ENCODE measurements around the gene RAX.

The RAX gene

GRCh38 chr18:59275406-59275949, 2.2 kb upstream of the RAX start:
- TF ChIP-seq FOXK2 (IDR thresholded peaks at IDR 0.05) (no peak), SP1 (IDR thresholded peaks at IDR 0.05) (no peak), ZNF384 (IDR thresholded peaks at IDR 0.05) (no peak), CTBP1 (IDR thresholded peaks at IDR 0.05; ENCODE audit: borderline replicate concordance) (no peak), NFRKB (IDR thresholded peaks at IDR 0.05) (no peak), TARDBP (IDR thresholded peaks at IDR 0.05) (no peak), FOXA1 (IDR thresholded peaks at IDR 0.05) (no peak), ELF4 (IDR thresholded peaks at IDR 0.05) (no peak), FOXM1 (IDR thresholded peaks at IDR 0.05; ENCODE audit: borderline replicate concordance) (no peak), SUZ12 (IDR thresholded peaks at IDR 0.05) (no peak), HDGF (IDR thresholded peaks at IDR 0.05; ENCODE audit: borderline replicate concordance) (no peak)
- POLR2A ChIA-PET: no interaction called here
- no peak for DNase-seq (ENCODE audit: extremely low spot score)
- CTCF ChIA-PET: no interaction called here

DNA sequence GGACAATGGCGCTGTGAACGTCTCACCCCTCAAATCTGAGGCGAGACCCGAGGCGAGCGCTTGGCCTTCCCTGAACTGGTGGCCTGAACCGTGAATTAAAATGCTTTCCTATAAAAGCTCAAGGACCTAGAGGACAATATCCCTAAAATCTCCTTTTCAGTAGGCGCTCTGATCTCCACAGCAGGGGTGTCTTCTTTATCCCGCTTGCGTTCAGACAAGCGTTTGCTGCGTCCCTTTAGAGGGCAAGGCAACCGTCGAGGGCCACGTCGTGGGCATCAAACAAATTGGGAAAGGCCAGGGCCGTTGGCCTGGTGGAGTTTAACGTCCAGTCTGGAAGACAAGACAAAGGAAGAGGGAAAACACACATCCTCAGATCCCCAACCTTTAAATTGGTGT, 1.3 kb upstream of the RAX start:
- ChIA-PET CTCF (no interaction called here), POLR2A (no interaction called here)
- TF ChIP-seq ZNF384 (IDR thresholded peaks at IDR 0.05): no peak
- no peak for TF ChIP-seq L3MBTL2 (conservative IDR thresholded peaks at IDR 0.05)
- no peak for TF ChIP-seq FOXK2 (IDR thresholded peaks at IDR 0.05)
- TF ChIP-seq HDGF (IDR thresholded peaks at IDR 0.05; ENCODE audit: borderline replicate concordance): no peak
- no peak for TF ChIP-seq ARNT (IDR thresholded peaks at IDR 0.05)
- TF ChIP-seq CTBP1 (IDR thresholded peaks at IDR 0.05; ENCODE audit: borderline replicate concordance): no peak
- no peak for TF ChIP-seq BHLHE40 (IDR thresholded peaks at IDR 0.05; ENCODE audit: borderline replicate concordance)
- no peak for DNase-seq (ENCODE audit: extremely low spot score)

GRCh38 chr18:59273759-59274532, 692 bp upstream of the RAX start:
- TF ChIP-seq HDGF (IDR thresholded peaks at IDR 0.05; ENCODE audit: borderline replicate concordance) (no peak), FOXM1 (IDR thresholded peaks at IDR 0.05; ENCODE audit: borderline replicate concordance) (no peak), ARNT (IDR thresholded peaks at IDR 0.05) (no peak), CTBP1 (IDR thresholded peaks at IDR 0.05; ENCODE audit: borderline replicate concordance) (no peak), NFRKB (IDR thresholded peaks at IDR 0.05) (no peak)

DNA sequence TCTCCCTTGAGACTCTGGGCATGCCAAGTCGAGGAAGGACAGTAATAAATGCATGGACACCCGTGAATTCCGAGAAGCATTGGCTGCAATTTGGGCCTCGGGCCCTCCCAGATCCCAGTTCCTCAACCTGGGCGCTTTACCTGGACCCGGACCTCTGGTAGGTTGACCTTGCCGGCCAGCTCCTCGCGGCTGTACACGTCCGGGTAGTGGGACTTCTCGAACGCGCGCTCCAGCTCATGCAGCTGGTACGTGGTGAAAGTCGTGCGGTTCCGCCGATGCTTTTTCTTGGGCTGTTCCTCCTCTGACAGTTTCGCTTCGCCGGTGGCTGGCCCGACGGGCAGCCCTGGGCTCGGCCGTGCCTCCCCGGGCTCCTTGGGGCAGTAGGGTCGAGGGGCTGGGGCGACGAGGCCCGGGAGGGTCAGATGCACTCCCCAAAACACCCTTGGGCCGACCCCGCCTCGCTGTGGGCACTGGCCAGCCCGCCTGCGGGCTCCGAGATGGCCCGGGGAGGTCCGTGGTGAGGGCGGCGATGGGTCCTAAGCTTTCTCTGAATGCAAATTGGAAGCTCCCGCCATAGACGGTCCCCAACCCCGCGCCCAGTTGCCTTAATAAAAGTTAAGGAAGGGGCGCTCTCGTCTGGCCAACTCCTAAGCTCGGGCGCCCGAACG, 899 bp downstream of the RAX start:
- ChIA-PET POLR2A (no interaction called here), CTCF (interaction anchor here (0.6 kb wide), 1 partner anchor 313 kb away, joined by 9 read pairs; no protein-coding TSS in a partner anchor)
- DNase-seq (ENCODE audit: extremely low spot score): no peak
- no peak for TF ChIP-seq FOXM1 (IDR thresholded peaks at IDR 0.05; ENCODE audit: borderline replicate concordance)
- no peak for TF ChIP-seq SP1 (IDR thresholded peaks at IDR 0.05)
- TF ChIP-seq FOXA1 (IDR thresholded peaks at IDR 0.05): no peak
- TF ChIP-seq CTBP1 (IDR thresholded peaks at IDR 0.05; ENCODE audit: borderline replicate concordance): no peak
- no peak for TF ChIP-seq LEF1 (IDR thresholded peaks at IDR 0.05; ENCODE audit: borderline replicate concordance)
- TF ChIP-seq HDGF (IDR thresholded peaks at IDR 0.05; ENCODE audit: borderline replicate concordance): no peak
- no peak for TF ChIP-seq ARNT (IDR thresholded peaks at IDR 0.05)
- TF ChIP-seq TARDBP (IDR thresholded peaks at IDR 0.05): no peak

More at GRCh38 chr18:59273759-59274532, 692 bp upstream of the RAX start:
- CTCF ChIA-PET: interaction anchor here (1.0 kb wide), 1 partner anchor 550 kb away, joined by 5 read pairs; no protein-coding TSS in a partner anchor
- POLR2A ChIA-PET: interaction anchor here (0.6 kb wide), 1 partner anchor 12 kb away, joined by 3 read pairs; no protein-coding TSS in a partner anchor
- DNase-seq (ENCODE audit: extremely low spot score): no peak

DNA sequence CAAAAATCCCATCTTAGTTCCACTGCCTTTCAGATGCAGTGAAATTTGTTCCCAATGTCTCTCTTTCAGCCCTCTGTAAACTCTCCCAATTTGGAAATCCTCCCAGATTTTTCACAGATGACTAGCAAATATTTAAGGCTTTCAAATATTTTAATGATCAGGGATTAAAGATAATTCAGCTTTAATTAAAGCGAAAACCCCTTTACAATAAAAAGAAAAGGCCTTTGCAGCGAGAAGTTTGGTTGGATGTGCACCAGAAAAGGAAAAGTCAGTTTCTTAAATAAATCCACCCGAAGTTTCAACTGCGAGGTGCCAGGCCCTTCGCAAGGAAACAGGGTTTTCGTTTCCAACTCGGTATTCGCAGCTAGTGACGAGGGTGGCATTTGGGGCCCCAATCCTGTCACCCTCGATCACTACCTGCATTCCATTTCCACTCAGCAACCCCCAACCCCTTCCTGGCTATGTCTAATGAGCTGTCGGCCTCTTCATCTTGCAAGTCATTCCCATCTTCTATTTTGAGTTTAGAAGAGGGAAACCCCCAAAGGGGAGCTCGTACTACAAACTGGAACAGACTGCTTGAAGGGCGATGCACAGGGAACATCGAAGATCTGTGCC, 1.5 kb downstream of the RAX start:
- CTCF ChIA-PET: interaction anchor here (0.6 to 1.4 kb wide), 2 partner anchors 23 to 312 kb away, joined by 4 to 9 read pairs; no protein-coding TSS in a partner anchor
- TF ChIP-seq PKNOX1 (IDR thresholded peaks at IDR 0.05) (no peak), HDGF (IDR thresholded peaks at IDR 0.05; ENCODE audit: borderline replicate concordance) (no peak), L3MBTL2 (conservative IDR thresholded peaks at IDR 0.05) (no peak)
- DNase-seq (ENCODE audit: extremely low spot score): no peak
- POLR2A ChIA-PET: no interaction called here

DNA sequence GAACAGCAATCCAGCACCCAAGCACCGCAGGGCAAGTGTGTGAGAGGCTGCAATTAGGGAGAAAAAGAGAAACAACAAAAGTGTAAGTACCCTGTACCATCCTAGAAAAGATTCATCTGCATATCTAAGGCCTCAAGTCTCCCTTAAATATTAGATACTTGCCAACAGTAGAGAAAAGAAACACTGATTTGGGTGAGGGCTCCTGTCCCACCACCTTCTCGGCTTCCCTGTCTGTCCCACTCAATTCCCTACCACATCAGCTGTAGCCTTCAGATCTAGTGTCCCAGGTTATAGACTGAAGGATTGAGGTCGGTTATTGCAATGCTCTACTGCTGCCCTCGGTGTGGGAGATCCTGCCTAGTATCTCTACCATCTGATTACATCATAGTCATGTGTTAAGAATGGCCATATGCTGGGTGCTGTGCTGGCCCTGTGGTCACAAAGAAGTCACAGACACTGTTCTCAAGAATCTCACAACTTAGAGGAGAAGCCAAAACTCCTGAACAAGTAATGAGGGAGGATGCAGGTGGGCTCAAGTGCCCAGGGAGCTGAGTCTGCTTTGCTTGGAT, 2.5 kb downstream of the RAX start:
- CTCF ChIA-PET: interaction anchor here (1.4 to 1.6 kb wide), 2 partner anchors 8 to 22 kb away, joined by 3 to 4 read pairs; no protein-coding TSS in a partner anchor
- DNase-seq (ENCODE audit: extremely low spot score): no peak

GRCh38 chr18:59269563-59270119, 3.6 kb downstream of the RAX start:
- no peak for TF ChIP-seq ARNT (IDR thresholded peaks at IDR 0.05)
- no peak for TF ChIP-seq PKNOX1 (IDR thresholded peaks at IDR 0.05)
- no peak for TF ChIP-seq FOXK2 (IDR thresholded peaks at IDR 0.05)
- TF ChIP-seq FOXA1 (IDR thresholded peaks at IDR 0.05): no peak
- no peak for TF ChIP-seq LEF1 (IDR thresholded peaks at IDR 0.05; ENCODE audit: borderline replicate concordance)
- no peak for TF ChIP-seq BHLHE40 (IDR thresholded peaks at IDR 0.05; ENCODE audit: borderline replicate concordance)
- no peak for TF ChIP-seq FOXM1 (IDR thresholded peaks at IDR 0.05; ENCODE audit: borderline replicate concordance)
- no peak for TF ChIP-seq HDGF (IDR thresholded peaks at IDR 0.05; ENCODE audit: borderline replicate concordance)
- no peak for TF ChIP-seq SUZ12 (IDR thresholded peaks at IDR 0.05)
- TF ChIP-seq CTBP1 (IDR thresholded peaks at IDR 0.05; ENCODE audit: borderline replicate concordance): no peak
- no peak for DNase-seq (ENCODE audit: extremely low spot score)
- ChIA-PET CTCF (interaction anchor here (1.6 kb wide), 1 partner anchor 9 kb away, joined by 3 read pairs; no protein-coding TSS in a partner anchor), POLR2A (interaction anchor here (2.8 kb wide), 1 partner anchor 10 kb away, joined by 10 read pairs; no protein-coding TSS in a partner anchor)

More for the DNA sequence above, 2.5 kb downstream of the RAX start:
- TF ChIP-seq ZNF384 (IDR thresholded peaks at IDR 0.05) (no peak), ELF4 (IDR thresholded peaks at IDR 0.05) (no peak), NFRKB (IDR thresholded peaks at IDR 0.05) (no peak)
- POLR2A ChIA-PET: interaction anchor here (0.6 to 2.8 kb wide), 2 partner anchors 9 to 182 kb away, joined by 3 to 10 read pairs; no protein-coding TSS in a partner anchor

Data from HEK293T (cell line).